NK-92 treated with Interleukin-12 subunit alpha and Interleukin-12 subunit beta, amount 100 ng/mL, for 24 hours (cell line): Measurements from ENCODE around the gene SLC30A1.

Source experiments
- DNase-seq: peaks from one replicate; lab custom pipeline; 2025; lab: John Stamatoyannopoulos, UW

SLC30A1 gene

DNA sequence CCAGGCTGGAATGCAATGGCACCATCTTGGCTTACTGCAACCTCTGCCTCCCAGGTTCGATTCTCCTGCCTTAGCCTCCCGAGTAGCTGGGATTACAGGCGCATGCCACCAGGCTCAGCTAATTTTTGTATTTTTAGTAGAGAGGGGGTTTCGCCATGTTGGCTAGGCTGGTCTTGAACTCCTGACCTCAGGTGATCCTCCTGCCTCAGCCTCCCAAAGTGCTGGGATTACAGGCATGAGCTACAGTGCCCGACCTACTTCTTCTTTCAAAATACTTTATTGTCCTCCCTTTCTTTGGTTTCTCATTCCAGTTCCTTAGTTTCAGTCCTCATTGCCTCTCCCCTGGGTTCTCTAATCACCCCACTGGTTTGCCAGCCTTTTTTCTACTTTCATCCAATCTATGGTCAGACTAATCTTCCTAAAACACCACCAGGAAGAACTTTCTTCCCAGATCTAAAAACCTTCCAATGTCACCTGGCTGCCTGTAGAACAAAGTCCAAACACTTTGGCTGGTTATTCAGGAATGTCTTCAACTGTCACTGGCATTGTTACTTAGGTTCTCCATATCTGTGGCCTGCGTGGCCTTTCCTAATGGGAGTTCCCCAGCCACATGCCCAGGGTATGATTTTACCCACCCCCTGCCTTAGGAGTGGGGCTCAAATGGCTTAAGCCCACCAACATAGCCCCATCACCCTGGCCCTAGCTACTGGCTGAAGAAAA is 29.0 kb upstream of the SLC30A1 start:
- DNase-seq: no peak

GRCh38 chr1:211606914-211607753 is 28.2 kb upstream of the SLC30A1 start:
- DNase-seq: no peak

- DNase-seq: no peak
Observed at GRCh38 chr1:211606332-211606913, 27.5 kb upstream of the SLC30A1 start.

DNA sequence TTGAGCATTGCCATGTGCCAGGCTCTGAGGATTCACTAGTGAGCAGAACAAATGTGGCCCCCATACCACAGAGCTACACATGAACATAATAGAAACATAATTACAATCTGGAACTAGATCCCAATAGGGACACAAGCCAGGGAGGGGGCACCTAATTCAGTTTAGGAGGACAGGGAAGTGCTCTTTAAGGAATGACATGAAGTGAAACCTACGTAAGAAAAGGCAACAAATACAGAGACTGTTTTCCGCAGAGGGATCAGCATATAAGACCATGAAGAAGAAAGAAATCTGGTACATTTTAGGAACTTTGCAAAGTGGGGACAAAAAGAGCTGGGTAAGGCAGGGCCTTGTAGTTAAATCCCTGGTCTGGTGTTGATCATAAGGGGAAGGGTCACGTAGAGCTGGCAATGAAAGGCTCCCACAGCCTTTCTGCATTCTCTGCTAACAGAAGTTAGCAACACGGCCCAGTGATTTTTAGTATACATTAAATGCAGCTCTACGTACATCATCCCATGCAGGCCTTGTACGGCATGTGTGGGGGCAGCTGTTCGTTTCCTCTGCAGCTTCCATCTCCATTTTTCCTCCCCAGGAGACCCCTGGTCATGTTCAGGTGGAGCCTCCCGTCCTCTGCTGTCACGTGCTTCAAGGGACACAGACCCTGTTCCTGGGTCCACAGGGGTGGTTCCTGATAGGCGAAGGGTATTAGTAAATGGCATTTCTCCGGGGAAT is 26.8 kb upstream of the SLC30A1 start:
- DNase-seq: no peak

DNA sequence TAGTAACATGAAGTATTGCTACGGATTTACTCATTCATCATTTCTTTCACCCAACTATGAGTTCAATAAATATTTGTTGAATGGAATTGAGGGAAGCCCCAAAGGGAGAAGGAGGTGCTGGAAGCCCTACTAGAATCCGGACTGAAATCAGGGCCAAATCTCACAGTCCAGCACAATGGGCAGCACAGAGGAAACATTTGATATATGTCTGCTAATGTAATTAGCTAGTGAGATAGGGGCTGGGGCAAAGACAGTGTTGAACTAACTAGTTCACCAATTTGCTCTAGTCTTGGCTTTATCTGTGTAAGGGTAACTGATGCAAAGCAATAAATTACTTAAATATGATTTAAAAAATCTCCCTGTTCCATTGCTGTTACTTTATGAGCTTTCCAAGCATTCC is 26.1 kb upstream of the SLC30A1 start:
- no peak for DNase-seq

GRCh38 chr1:211604548-211604947 is 25.6 kb upstream of the SLC30A1 start:
- no peak for DNase-seq

GRCh38 chr1:211603713-211604112 is 24.8 kb upstream of the SLC30A1 start:
- no peak for DNase-seq

GRCh38 chr1:211603191-211603701 is 24.3 kb upstream of the SLC30A1 start:
- no peak for DNase-seq

DNA sequence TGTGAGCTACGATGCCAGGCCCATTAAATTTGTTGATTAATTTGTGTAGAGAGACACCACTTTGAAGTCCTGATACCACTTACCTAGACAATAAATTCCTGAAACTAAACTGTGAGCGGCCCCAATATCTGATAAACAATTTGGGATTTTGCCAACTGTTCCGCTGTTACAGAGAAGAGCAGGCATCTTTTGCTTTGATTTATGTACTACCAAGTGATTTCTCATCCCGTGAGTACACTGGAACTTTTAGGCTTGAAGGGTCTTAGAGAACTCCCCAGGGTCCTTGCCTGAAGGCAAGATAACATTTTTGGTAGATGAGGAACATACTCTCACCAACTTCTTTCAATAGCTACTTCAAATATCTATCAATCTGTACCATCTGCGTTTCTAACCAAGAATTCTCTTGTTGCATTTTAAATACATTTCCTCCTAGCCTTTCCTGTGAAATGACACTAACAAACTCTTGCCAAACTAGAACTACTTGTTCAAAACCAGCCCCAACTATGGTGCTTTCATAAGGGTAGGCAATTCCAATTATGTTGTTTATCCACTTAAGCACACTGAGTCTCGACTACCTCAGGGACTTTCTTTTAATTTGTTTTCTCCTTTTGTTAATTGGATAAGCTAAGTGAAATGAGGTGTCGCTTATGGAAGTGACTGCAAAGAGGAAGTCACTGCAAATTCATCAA is 23.2 kb upstream of the SLC30A1 start:
- no peak for DNase-seq

DNA sequence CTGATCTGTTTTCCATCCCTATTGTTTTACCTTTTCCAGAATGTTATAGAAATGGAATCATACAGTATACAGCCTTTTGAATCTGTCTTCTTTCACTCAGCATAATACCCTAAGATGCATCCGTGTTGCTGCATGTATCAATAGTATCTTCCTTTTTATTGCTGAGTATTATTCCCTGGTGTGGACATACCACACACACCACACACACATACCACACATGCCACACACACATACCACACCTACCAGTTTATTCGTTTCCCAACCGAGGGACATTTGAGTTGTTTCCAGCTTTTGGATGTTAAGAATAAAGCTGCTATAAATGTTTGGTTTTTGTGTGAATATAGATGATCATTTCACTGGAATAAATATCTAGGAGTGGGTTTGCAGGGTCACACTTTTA is 22.2 kb upstream of the SLC30A1 start:
- DNase-seq: no peak

- DNase-seq: no peak
Observed at GRCh38 chr1:211599250-211599649, 20.3 kb upstream of the SLC30A1 start.

DNA sequence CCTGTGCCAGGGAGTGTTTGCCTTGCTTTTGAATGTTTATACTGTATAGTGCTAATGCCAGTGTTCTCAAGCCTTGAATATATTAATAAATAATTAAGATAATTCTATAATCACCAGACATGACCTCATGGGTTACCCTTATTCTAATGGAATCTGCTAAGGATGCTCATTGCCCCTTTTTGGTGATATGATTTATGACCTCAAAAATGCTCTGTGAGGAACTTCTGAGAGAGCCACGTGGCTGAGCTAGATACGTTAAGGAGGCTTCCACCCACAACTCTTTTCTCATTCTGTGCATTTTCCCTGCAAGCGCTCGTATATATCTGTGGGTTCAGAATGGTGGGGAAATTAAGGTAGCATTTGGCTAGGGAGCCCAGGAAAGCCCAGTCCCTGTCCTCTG is 19.6 kb upstream of the SLC30A1 start:
- no peak for DNase-seq

- DNase-seq: no peak
Observed at GRCh38 chr1:211596418-211597181, 17.6 kb upstream of the SLC30A1 start.

- DNase-seq: no peak
Observed at GRCh38 chr1:211595419-211595818, 16.5 kb upstream of the SLC30A1 start.

- no peak for DNase-seq
Observed at GRCh38 chr1:211591980-211592493, 13.1 kb upstream of the SLC30A1 start.

GRCh38 chr1:211589782-211590721 is 11.1 kb upstream of the SLC30A1 start:
- no peak for DNase-seq

- no peak for DNase-seq
Observed at GRCh38 chr1:211588711-211589110, 9.8 kb upstream of the SLC30A1 start.

- no peak for DNase-seq
Observed at GRCh38 chr1:211587123-211587522, 8.2 kb upstream of the SLC30A1 start.

DNA sequence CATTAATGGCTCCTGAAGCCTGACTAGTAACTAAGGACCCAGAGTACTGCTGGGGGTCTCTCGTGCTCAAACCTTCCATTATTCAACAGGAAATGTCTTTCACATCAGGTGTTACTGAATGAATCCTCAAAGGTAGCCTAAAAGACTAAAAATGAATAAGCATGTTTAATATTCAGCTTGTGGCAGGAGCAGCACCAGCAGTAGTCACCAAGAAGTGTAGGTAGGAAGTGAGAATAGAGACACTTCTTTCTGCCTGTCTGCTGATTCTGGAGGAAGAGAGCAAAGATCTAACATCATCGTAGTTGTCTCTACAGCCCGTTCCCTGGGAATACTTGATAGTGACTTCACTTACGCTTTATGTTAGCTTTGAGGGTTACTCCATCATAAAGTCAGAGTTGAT is 7.6 kb upstream of the SLC30A1 start:
- DNase-seq: no peak
